Glomerular visceral epithelial cell (primary cell): Measurements from ENCODE around the gene LGALS1.

Experiments
- DNase-seq: peaks from one replicate; pipeline ENCODE4 v3.0.0-alpha.2; 2016; ENCODE audit errors: extremely low spot score

Gene LGALS1

GRCh38 chr22:37661160-37661924, 14.1 kb upstream of the LGALS1 start:
- peak; percentile 43 for DNase-seq

DNA sequence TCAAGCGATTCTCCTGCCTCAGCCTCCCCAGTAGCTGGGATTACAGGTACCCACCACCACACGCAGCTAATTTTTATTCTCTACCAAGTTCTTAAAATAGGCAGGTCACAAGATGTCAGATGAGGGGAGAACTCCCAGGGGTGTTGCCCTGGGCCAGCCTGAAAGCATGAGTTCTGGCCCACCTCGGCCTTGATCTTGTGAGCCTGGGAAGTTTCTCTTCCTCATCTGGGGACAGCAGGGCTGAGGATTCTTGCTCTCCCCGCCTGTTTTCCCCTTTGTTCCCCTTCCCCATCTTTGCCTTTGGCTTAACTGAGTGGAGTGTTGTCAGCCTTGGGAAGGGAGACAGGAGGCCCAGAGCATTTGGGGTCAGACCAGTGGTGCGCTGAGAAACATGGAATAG, 13.4 kb upstream of the LGALS1 start:
- no peak for DNase-seq

- DNase-seq = no peak
These were observed 11.8 kb upstream of the LGALS1 start for GRCh38 chr22:37663521-37664140.

GRCh38 chr22:37664249-37665101, 11.0 kb upstream of the LGALS1 start:
- no peak for DNase-seq

- DNase-seq = no peak
These were observed 9.9 kb upstream of the LGALS1 start for GRCh38 chr22:37665487-37665886.

- no peak for DNase-seq
These were observed 5.8 kb upstream of the LGALS1 start for GRCh38 chr22:37669586-37669985.

- DNase-seq = no peak
These were observed 3.1 kb upstream of the LGALS1 start for GRCh38 chr22:37672206-37672919.

DNA sequence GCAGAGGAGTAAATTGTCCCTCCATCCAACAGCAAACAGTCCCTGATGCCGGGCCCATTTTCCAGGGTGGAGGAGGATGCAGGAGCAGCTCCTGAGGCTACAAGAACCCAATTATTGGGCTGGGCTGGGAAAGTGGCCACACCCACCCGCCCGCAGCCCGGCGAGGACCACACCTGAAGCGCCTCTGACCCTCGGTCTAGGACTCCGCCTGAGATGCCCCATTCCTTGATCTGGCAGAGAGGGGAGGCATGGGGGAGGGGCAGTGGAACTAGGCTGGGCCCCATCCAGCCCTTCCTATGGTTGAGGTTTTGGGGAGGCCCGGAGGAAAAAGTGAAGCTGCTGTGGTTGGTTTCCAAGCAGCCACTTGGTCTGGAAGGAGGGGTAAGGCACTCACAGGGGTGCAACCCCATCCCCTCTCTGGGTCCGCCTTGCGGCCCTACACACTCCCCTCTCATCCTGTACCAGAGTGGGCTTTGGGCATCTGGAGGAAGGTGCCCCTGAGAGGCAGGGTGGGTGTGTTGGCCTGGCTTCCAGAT, 2.4 kb upstream of the LGALS1 start:
- DNase-seq = no peak

GRCh38 chr22:37674248-37674647, 1.2 kb upstream of the LGALS1 start:
- DNase-seq = no peak

DNA sequence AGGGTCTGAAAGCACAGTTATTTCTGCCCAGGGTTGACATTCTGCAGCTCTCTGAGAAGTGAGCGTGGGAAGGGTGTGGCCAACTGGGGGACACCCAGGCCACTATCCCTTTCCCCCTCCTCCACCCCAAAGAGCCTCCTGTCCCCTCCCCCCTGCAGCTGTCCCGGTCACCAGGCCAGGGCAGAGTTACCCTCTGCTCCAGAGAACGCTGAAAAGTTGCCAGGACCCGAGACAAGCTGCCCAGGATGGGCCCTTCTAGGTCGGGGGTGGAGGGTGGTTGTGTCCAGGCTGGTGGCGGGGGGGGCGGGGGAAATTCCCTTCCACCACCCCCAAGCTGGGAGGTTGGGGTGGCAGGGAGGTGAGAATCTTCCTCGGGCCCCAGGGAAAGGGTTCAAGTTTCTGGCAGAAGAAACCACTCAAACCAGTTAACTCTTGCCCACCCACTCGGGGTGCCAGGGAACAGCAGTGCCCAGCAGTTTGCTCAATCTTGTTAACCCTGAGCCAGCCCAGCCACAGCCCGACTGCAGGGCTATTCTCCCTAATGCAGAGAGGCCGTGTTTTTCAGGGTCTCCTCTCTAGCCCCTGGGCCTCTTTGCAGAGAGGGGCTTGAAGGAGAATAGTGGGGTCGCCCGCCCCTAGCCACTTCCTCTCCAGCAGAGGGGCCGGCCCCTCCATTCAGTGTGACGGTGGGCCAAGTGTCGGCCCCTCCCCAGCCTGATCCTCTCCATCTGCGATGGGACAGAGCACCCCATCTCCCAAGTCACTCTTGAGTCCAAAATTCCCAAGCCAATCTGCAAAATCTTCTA, 697 bp downstream of the LGALS1 start:
- DNase-seq = peak; percentile 40

- DNase-seq = peak; percentile 96
These were observed 1.5 kb downstream of the LGALS1 start for GRCh38 chr22:37676736-37677492.

DNA sequence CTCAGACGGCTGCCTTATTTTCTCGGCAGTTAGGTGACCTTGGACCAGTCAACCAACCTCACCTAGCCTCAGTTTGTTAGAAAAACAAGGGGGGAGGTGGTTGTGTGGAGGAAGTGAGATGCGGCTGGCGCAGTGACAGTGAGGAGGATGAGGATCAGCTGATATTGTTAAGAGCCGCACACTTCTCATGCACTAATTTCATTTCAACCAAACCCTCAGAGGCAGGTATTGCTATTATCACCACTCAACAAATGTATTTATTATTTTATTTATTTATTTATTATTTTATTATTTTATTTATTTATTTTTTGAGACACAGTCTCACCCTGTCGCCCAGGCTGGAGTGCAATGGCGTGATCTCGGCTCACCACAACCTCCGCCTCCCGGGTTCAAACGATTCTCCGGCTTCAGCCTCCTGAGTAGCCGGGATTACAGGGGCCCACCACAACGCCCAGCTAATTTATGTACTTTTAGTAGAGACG, 2.1 kb downstream of the LGALS1 start:
- DNase-seq = no peak

GRCh38 chr22:37678372-37678771, 2.9 kb downstream of the LGALS1 start:
- DNase-seq = no peak

DNA sequence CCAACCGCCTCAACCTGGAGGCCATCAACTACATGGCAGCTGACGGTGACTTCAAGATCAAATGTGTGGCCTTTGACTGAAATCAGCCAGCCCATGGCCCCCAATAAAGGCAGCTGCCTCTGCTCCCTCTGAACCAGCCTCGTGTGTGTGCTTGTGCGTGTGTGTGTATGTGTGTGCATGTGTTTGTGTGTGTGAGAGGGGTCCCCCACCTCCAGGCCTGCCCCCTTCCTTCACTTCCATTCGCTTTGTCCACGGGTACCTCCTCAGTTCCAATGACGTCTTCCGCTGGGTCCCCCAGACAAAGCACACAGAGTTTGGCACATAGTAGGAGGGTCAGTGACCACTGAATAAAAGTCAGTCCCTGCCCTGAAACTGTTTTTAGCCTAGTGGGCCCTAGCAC, 4.2 kb downstream of the LGALS1 start:
- no peak for DNase-seq

DNA sequence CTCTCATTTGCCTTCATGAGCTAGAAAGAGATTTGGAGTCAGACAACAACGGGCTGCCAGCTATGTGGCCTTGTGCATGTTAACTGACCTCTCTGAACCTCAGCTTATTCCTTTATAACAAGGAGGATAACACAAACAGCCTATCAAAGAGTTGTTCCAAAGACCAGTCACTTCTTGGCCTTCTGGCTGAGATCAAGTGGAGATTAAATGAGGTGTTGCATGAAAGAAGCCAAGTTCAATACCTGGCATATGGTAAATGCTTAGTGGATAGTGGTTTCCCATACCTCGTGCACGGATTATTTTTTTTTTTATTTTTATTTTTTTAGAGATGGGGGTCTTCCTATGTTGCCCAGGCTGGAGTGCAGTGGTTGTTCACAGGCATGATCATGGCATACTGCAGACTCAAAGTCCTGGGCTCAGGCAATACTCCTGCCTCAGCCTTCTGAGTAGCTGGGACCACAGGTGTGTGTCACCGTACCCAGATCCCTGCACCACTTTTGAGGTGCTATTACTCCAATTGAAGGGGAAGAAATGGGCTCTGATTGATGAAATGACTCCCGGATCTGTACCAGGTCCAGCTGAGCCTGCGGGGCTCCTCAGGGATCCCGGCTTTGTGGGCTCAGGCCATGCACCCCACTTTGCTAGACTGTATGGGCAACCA, 4.9 kb downstream of the LGALS1 start:
- DNase-seq = no peak

DNA sequence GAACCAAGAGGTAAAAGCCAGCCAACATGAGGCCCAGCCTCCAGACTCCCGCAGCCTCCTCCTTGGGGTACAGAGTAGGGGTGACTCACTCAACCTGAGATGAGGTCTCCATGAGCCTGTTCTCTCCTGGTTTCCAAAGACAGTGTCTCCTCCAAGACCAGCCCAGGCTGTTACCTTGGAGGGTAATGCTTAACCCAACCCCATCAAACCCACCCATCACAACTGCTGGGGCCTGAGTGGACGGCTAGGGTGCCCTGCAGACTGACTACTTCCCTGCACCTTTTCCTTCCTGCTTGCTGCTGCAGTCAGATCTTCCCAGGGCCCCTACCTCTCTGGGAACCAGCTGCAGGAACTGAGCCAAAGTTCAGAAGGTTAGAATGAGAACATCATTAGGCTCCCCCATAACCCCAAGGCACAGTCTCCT, 5.6 kb downstream of the LGALS1 start:
- DNase-seq = peak; percentile 32

GRCh38 chr22:37681556-37682049, 6.2 kb downstream of the LGALS1 start:
- DNase-seq = peak; percentile 76

DNA sequence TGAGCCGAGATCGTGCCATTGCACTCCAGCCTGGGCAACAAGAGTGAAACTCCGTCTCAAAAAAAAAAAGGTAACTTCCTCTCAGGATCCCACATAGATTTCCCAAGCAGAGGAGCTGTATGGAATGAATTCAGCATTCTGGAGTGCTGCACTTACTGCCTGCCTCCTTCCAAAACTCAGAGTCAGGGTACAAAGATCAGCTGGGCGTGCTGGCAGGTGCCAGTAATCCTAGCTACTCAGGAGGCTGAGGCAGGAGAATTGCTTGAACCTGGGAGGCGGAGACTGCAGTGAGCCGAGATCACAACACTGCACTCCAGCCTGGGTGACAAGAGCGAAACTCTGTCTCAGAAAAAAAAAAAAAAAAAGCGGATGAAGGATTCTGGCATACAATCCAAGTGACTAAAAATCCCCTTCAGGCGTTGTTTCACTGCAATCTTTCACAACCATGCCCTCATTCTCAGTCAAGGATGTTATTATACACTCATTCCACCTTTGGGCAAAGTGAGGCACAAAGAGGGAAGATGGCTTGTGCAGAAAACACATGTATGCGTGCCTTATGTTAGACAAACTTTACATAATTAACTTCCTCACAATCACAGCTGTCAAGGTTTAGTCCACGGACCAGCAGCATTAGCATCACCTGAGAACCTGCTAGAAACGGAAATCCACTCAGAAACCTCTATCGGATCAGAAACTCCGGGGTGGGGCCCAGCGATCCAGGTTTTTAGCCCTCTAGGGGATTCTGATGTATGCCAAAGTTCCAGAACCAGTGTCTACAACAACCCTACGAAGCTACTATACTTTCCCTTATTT, 9.6 kb downstream of the LGALS1 start:
- no peak for DNase-seq
